ENCODE data around the gene KRT71. TPM values are rescaled to one million over a fixed set of nuclear protein-coding genes. Genes with fewer than 3 reads are reported as not detected.

The KRT71 gene
- total RNA-seq, 1 experiment from 2014 or later: not detected

- DNase-seq: no peak
- CTCF ChIA-PET: no interaction called here
- no peaks in the 10 kb centered on the region for H3K9me3 Mint-ChIP-seq (ENCODE audit: low read depth, unreplicated experiment)
- intact Hi-C loops (cut with micrococcal nuclease; ENCODE audit: unreplicated experiment): no loop called here
- no peak overlapping the region for H3K27ac Mint-ChIP-seq (ENCODE audit: unreplicated experiment)
- H3K27me3 Mint-ChIP-seq (ENCODE audit: unreplicated experiment): peaks cover 45% of the 10 kb centered on the region
- H3K4me3 Mint-ChIP-seq (ENCODE audit: low read depth, unreplicated experiment): no peak overlapping the region
- no peak for TF ChIP-seq CTCF (IDR thresholded peaks at IDR 0.05; ENCODE audit: unreplicated experiment)
- no TSS peak for BruUV-seq (replicated peaks)
- H3K36me3 Mint-ChIP-seq (ENCODE audit: insufficient read depth, unreplicated experiment): no peaks in the 10 kb centered on the region
- no peaks in the 10 kb centered on the region for H3K4me1 Mint-ChIP-seq (ENCODE audit: low read depth, unreplicated experiment)
Measured at GRCh38 chr12:52541709-52542108, 11.2 kb downstream of the KRT71 start.

- Mint-ChIP-seq H3K36me3 (ENCODE audit: insufficient read depth, unreplicated experiment) (no peaks in the 10 kb centered on the region), H3K27me3 (ENCODE audit: unreplicated experiment) (peaks cover 34% of the 10 kb centered on the region), H3K4me3 (ENCODE audit: low read depth, unreplicated experiment) (no peak overlapping the region), H3K27ac (ENCODE audit: unreplicated experiment) (no peak overlapping the region), H3K9me3 (ENCODE audit: low read depth, unreplicated experiment) (no peaks in the 10 kb centered on the region), H3K4me1 (ENCODE audit: low read depth, unreplicated experiment) (no peaks in the 10 kb centered on the region)
- DNase-seq: no peak
- intact Hi-C loops (cut with micrococcal nuclease; ENCODE audit: unreplicated experiment): no loop called here
- BruUV-seq (replicated peaks): no TSS peak
- CTCF ChIA-PET: no interaction called here
- TF ChIP-seq CTCF (IDR thresholded peaks at IDR 0.05; ENCODE audit: unreplicated experiment): no peak
Measured at GRCh38 chr12:52540531-52540930, 12.4 kb downstream of the KRT71 start.

GRCh38 chr12:52539821-52540173 lies 13.1 kb downstream of the KRT71 start:
- H3K27me3 Mint-ChIP-seq (ENCODE audit: unreplicated experiment): peaks cover 26% of the 10 kb centered on the region
- H3K9me3 Mint-ChIP-seq (ENCODE audit: low read depth, unreplicated experiment): no peaks in the 10 kb centered on the region
- no TSS peak for BruUV-seq (replicated peaks)
- no peak for TF ChIP-seq CTCF (IDR thresholded peaks at IDR 0.05; ENCODE audit: unreplicated experiment)
- H3K4me3 Mint-ChIP-seq (ENCODE audit: low read depth, unreplicated experiment): no peak overlapping the region
- no peak overlapping the region for H3K27ac Mint-ChIP-seq (ENCODE audit: unreplicated experiment)
- H3K4me1 Mint-ChIP-seq (ENCODE audit: low read depth, unreplicated experiment): no peaks in the 10 kb centered on the region
- DNase-seq: no peak
- intact Hi-C loops (cut with micrococcal nuclease; ENCODE audit: unreplicated experiment): no loop called here
- no peaks in the 10 kb centered on the region for H3K36me3 Mint-ChIP-seq (ENCODE audit: insufficient read depth, unreplicated experiment)
- CTCF ChIA-PET: no interaction called here

GRCh38 chr12:52539083-52539820 lies 13.7 kb downstream of the KRT71 start:
- BruUV-seq (replicated peaks): no TSS peak
- intact Hi-C loops (cut with micrococcal nuclease; ENCODE audit: unreplicated experiment): no loop called here
- H3K27ac Mint-ChIP-seq (ENCODE audit: unreplicated experiment): no peak overlapping the region
- no peaks in the 10 kb centered on the region for H3K4me1 Mint-ChIP-seq (ENCODE audit: low read depth, unreplicated experiment)
- peaks cover 21% of the 10 kb centered on the region for H3K27me3 Mint-ChIP-seq (ENCODE audit: unreplicated experiment)
- H3K9me3 Mint-ChIP-seq (ENCODE audit: low read depth, unreplicated experiment): no peaks in the 10 kb centered on the region
- DNase-seq: no peak
- H3K36me3 Mint-ChIP-seq (ENCODE audit: insufficient read depth, unreplicated experiment): no peaks in the 10 kb centered on the region
- CTCF ChIA-PET: no interaction called here
- H3K4me3 Mint-ChIP-seq (ENCODE audit: low read depth, unreplicated experiment): no peak overlapping the region
- no peak for TF ChIP-seq CTCF (IDR thresholded peaks at IDR 0.05; ENCODE audit: unreplicated experiment)
